Measurements from ENCODE around the gene TAPT1. TPM values are rescaled to one million over a fixed set of nuclear protein-coding genes. Genes with fewer than 3 reads are reported as not detected.

Gene TAPT1
- total and polyA plus RNA-seq, 2 of the 13 experiments (the other 11 are each of a cell fraction or from before 2014, with no cell fraction given), result 24.5 to 25.3 TPM

DNA sequence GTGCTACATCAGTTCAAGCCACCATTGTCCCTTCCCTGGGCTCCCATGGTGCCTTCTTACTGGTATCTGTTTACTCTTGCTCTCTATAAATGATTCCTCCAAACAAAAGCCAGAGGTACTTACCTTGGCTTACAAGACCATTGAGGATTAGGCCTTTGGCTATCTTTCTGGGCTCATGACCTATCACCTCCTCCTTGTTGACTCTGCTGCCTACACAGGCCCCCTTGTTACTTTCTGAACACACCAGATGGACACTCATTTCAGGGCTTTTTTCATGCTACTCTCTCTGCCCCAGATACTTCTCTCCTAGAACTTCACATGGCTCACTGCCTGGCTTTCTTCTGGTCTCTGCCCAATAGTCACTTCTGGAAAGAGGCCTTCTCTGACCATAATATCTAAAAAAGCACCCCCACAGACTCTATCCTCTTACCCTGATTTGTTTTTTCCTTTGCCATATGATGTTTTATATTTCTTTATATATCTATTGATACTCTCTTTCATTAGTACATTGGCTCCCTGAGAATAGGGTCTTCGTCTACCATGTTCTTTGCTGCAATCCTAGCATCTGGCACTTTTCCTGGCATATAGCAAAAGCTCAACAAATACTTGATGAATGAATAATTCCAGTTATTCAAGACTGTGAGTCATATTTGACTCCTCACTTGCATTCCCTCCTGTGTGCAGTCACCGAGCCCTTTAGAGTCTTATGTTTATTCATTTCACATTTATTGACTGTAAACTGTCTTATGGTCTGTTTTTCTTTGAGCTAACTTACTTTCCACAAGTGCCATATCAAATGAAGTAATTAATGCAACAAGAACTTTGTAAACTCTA lies 27.1 kb upstream of the TAPT1 start:
- no TSS peak for BruUV-seq (replicated peaks)
- Histone ChIP-seq H3K27me3 (ENCODE audit: control insufficient read depth in 1 of 2, insufficient read depth in 2 of 2, low read length in 2 of 2) (no peaks in the 10 kb centered on the region), H3K36me3 (replicated peaks in 1 of 2; ENCODE audit: control insufficient read depth in 1 of 2, insufficient read depth in 2 of 2, low read length in 2 of 2) (no peaks in the 10 kb centered on the region), H3K79me2 (ENCODE audit: insufficient read depth, low read length) (no peaks in the 10 kb centered on the region), H3K4me2 (ENCODE audit: low read depth, low read length) (peak overlapping the region; percentile 9; the same call in 1 of the 2 replicates), H3K9me3 (ENCODE audit: low read length) (no peaks in the 10 kb centered on the region), H4K20me1 (ENCODE audit: insufficient read depth, low read length) (no peaks in the 10 kb centered on the region), H2AFZ (ENCODE audit: low read length) (no peak overlapping the region), H3K27ac (ENCODE audit: extremely low read length, insufficient read depth, low read length) (no peak overlapping the region), H3K4me1 (ENCODE audit: insufficient read depth, low read length) (peaks cover 71% of the 10 kb centered on the region), H3K4me3 (replicated peaks in 1 of 3; ENCODE audit: insufficient read depth in 1 of 3, low read depth in 2 of 3, low read length in 3 of 3) (no peak overlapping the region), H3K9ac (ENCODE audit: insufficient read depth, low read depth, low read length) (no peak overlapping the region)
- peak; percentile 71 for DNase-seq (ENCODE audit: low spot score)
- peak; percentile 13; the same call in 1 of the 3 replicates for ATAC-seq
- ChIA-PET CTCF (ENCODE audit: low intra/inter-chr PET ratio, low total read pairs) (no interaction called here), POLR2A (no interaction called here)
- in situ Hi-C loops (cut with HindIII; ENCODE audit: extremely low pct_ligation_motif_present, low pct_unique_long_range_greater_than_20kb) (loop anchor here (25.0 kb wide), 1 partner anchor 766 kb away; no protein-coding TSS in a partner anchor), intact Hi-C loops (cut with micrococcal nuclease; ENCODE audit: unreplicated experiment) (no loop called here)
- 89% methylated on average over 2 of the region's 2 CpGs for WGBS (ENCODE audit: low lambda C conversion rate)
- no peak for FAIRE-seq
- TF ChIP-seq ZNF350 (CRISPR knock-in tag; IDR thresholded peaks at IDR 0.05; ENCODE audit: borderline replicate concordance, low read depth) (no peak), ZFAT (CRISPR knock-in tag; conservative IDR thresholded peaks at IDR 0.05) (no peak), FOXP1 (IDR thresholded peaks at IDR 0.05) (no peak), FOXP1 (CRISPR knock-in tag; IDR thresholded peaks at IDR 0.05) (peak; percentile 17; the same call in 1 of the 2 replicates), KLF11 (CRISPR knock-in tag; IDR thresholded peaks at IDR 0.05) (no peak), RFX3 (CRISPR knock-in tag; IDR thresholded peaks at IDR 0.05) (no peak), MAFG (CRISPR knock-in tag; IDR thresholded peaks at IDR 0.05) (no peak), NR2F6 (IDR thresholded peaks at IDR 0.05) (peak; percentile 58; the same call in 1 of the 2 replicates), NR2F6 (CRISPR knock-in tag; IDR thresholded peaks at IDR 0.05) (peak; percentile 55; the same call in 1 of the 2 replicates), CBX1 (IDR thresholded peaks at IDR 0.05; ENCODE audit: low read depth) (no peak), ZNF879 (CRISPR knock-in tag; IDR thresholded peaks at IDR 0.05) (no peak), MTF2 (CRISPR knock-in tag; IDR thresholded peaks at IDR 0.05; ENCODE audit: borderline replicate concordance) (no peak), KLF9 (CRISPR knock-in tag; IDR thresholded peaks at IDR 0.05; ENCODE audit: low read depth) (no peak), CBX5 (CRISPR knock-in tag; IDR thresholded peaks at IDR 0.05; ENCODE audit: borderline replicate concordance) (no peak), NPAS2 (CRISPR knock-in tag; IDR thresholded peaks at IDR 0.05; ENCODE audit: borderline replicate concordance) (no peak)
- TF ChIP-seq, protein P1, sequence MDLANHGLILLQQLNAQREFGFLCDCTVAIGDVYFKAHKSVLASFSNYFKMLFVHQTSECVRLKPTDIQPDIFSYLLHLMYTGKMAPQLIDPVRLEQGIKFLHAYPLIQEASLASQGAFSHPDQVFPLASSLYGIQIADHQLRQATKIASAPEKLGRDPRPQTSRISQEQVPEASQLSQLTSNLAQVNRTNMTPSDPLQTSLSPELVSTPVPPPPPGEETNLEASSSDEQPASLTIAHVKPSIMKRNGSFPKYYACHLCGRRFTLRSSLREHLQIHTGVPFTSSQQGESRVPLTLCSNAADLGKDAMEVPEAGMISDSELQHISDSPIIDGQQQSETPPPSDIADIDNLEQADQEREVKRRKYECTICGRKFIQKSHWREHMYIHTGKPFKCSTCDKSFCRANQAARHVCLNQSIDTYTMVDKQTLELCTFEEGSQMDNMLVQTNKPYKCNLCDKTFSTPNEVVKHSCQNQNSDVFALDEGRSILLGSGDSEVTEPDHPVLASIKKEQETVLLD (CRISPR knock-in tag; IDR thresholded peaks at IDR 0.05; ENCODE audit: low read depth), result no peak
- TF ChIP-seq, protein P2, sequence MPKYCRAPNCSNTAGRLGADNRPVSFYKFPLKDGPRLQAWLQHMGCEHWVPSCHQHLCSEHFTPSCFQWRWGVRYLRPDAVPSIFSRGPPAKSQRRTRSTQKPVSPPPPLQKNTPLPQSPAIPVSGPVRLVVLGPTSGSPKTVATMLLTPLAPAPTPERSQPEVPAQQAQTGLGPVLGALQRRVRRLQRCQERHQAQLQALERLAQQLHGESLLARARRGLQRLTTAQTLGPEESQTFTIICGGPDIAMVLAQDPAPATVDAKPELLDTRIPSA (CRISPR knock-in tag; IDR thresholded peaks at IDR 0.05; ENCODE audit: borderline replicate concordance), result no peak
- TF ChIP-seq, protein P3, sequence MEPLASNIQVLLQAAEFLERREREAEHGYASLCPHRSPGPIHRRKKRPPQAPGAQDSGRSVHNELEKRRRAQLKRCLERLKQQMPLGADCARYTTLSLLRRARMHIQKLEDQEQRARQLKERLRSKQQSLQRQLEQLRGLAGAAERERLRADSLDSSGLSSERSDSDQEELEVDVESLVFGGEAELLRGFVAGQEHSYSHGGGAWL (CRISPR knock-in tag; IDR thresholded peaks at IDR 0.05), result no peak
- TF ChIP-seq, protein P4, sequence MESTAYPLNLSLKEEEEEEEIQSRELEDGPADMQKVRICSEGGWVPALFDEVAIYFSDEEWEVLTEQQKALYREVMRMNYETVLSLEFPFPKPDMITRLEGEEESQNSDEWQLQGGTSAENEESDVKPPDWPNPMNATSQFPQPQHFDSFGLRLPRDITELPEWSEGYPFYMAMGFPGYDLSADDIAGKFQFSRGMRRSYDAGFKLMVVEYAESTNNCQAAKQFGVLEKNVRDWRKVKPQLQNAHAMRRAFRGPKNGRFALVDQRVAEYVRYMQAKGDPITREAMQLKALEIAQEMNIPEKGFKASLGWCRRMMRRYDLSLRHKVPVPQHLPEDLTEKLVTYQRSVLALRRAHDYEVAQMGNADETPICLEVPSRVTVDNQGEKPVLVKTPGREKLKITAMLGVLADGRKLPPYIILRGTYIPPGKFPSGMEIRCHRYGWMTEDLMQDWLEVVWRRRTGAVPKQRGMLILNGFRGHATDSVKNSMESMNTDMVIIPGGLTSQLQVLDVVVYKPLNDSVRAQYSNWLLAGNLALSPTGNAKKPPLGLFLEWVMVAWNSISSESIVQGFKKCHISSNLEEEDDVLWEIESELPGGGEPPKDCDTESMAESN (CRISPR knock-in tag; conservative IDR thresholded peaks at IDR 0.05), result no peak
- TF ChIP-seq, protein P5, sequence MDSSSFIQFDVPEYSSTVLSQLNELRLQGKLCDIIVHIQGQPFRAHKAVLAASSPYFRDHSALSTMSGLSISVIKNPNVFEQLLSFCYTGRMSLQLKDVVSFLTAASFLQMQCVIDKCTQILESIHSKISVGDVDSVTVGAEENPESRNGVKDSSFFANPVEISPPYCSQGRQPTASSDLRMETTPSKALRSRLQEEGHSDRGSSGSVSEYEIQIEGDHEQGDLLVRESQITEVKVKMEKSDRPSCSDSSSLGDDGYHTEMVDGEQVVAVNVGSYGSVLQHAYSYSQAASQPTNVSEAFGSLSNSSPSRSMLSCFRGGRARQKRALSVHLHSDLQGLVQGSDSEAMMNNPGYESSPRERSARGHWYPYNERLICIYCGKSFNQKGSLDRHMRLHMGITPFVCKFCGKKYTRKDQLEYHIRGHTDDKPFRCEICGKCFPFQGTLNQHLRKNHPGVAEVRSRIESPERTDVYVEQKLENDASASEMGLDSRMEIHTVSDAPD (CRISPR knock-in tag; IDR thresholded peaks at IDR 0.05), result no peak

Data from HepG2 (cell line).